H1 (cell line): Measurements from ENCODE around the gene COPS9. TPM values are rescaled to one million over a fixed set of nuclear protein-coding genes. Genes with fewer than 3 reads are reported as not detected.

Experiments
- CTCF ChIA-PET: fragments of 300-600 bp; sonication (Branson Sonifier 250); formaldehyde crosslinking; loops from one replicate; lab custom pipeline; 2021; ENCODE audit not compliant: partially characterized antibody; lab: Charles Lee
- POLR2A ChIA-PET: fragments of 300-600 bp; sonication (Branson Sonifier 250); formaldehyde crosslinking; loops from one replicate; lab custom pipeline; 2021; ENCODE audit warnings: inconsistent platforms; ENCODE audit not compliant: partially characterized antibody; lab: Charles Lee
- DNase-seq, 2 experiments: peaks; one replicate each; pipeline versions ENCODE4 v3.0.0 to v3.0.0-alpha.2; 2010 to 2022; ENCODE audit warnings: low spot score in 2 of 2, low read depth in 1 of 2, mixed read lengths in 1 of 2
- FAIRE-seq: peaks from 2 replicates; lab custom pipeline; 2011; peaks lifted over from hg19 to GRCh38; lab: Jason Lieb, UNC
- H2AFZ ChIP-seq: 2 replicates; pipeline ENCODE4 v1.8.1; 2012; ENCODE audit warnings: low read length, inconsistent platforms
- H2AK5ac ChIP-seq: 2 replicates; pipeline ENCODE4 v1.6.1; 2013; ENCODE audit warnings: low read depth, low read length
- H2BK120ac ChIP-seq: replicated peaks from 2 replicates; pipeline ENCODE3; 2013; ENCODE audit warnings: low read depth, low read length, inconsistent platforms
- H2BK12ac ChIP-seq: 2 replicates; pipeline ENCODE4 v1.6.1; 2013; ENCODE audit warnings: low read depth, low read length
- H2BK15ac ChIP-seq: 2 replicates; pipeline ENCODE4 v1.6.1; 2013; ENCODE audit warnings: low read length
- H2BK20ac ChIP-seq: 2 replicates; pipeline ENCODE4 v1.6.1; 2013; ENCODE audit warnings: low read length
- H2BK5ac ChIP-seq: 2 replicates; pipeline ENCODE4 v1.6.1; 2013; ENCODE audit warnings: low read depth, low read length
- H3K14ac ChIP-seq: 2 replicates; pipeline ENCODE4 v1.6.1; 2013; ENCODE audit warnings: inconsistent platforms; ENCODE audit not compliant: insufficient read length
- H3K18ac ChIP-seq: 2 replicates; pipeline ENCODE4 v1.6.1; 2013; ENCODE audit warnings: low read length; ENCODE audit errors: extremely low read depth
- H3K23ac ChIP-seq: 2 replicates; pipeline ENCODE4 v1.6.1; 2013; ENCODE audit warnings: inconsistent platforms; ENCODE audit not compliant: insufficient read length
- H3K23me2 ChIP-seq: 2 replicates; pipeline ENCODE4 v1.6.1; 2013; ENCODE audit warnings: low read depth, low read length
- H3K27ac ChIP-seq: 2 replicates; pipeline ENCODE4 v1.6.1; 2011; ENCODE audit warnings: low read depth, low read length, inconsistent platforms
- H3K27me3 ChIP-seq, 4 experiments: replicated peaks in 1 of 4; 1 replicate in 1 of 4; 2 replicates in 3 of 4; pipeline versions ENCODE4 v1.6.1 to v1.8.1; 2011 to 2013; ENCODE audit warnings: low read length in 3 of 4, mild to moderate bottlenecking in 3 of 4, inconsistent platforms in 2 of 4, mixed read lengths in 2 of 4, moderate library complexity in 1 of 4; ENCODE audit not compliant: control insufficient read depth in 3 of 4, insufficient read depth in 3 of 4; ENCODE audit errors: extremely low read depth in 1 of 4
- H3K36me3 ChIP-seq, 4 experiments: 2 replicates each; pipeline versions ENCODE4 v1.6.1 to v1.8.1; 2011 to 2013; ENCODE audit warnings: mild to moderate bottlenecking in 4 of 4, low read length in 3 of 4, moderate library complexity in 2 of 4, control low read depth in 1 of 4, inconsistent platforms in 1 of 4; ENCODE audit not compliant: insufficient read depth in 4 of 4, control insufficient read depth in 2 of 4
- H3K4ac ChIP-seq: replicated peaks from 2 replicates; pipeline ENCODE3; 2013; ENCODE audit warnings: low read length, low read depth, mixed read lengths, inconsistent platforms; ENCODE audit not compliant: insufficient read length
- H3K4me1 ChIP-seq, 4 experiments: replicated peaks in 1 of 4; 1 replicate in 1 of 4; 2 replicates in 3 of 4; pipeline versions ENCODE4 v1.6.1 to v1.8.1; 2011 to 2013; ENCODE audit warnings: low read length in 3 of 4, inconsistent platforms in 2 of 4, mixed read lengths in 1 of 4; ENCODE audit not compliant: insufficient read depth in 4 of 4, control insufficient read depth in 3 of 4
- H3K4me2 ChIP-seq, 2 experiments: 2 replicates each; pipeline versions ENCODE4 v1.6.1 to v1.8.1; 2011 to 2013; ENCODE audit warnings: low read depth in 2 of 2, low read length in 2 of 2, control low read depth in 1 of 2, inconsistent platforms in 1 of 2, mild to moderate bottlenecking in 1 of 2; ENCODE audit not compliant: insufficient read depth in 1 of 2
- H3K4me3 ChIP-seq, 4 experiments: fragments of 200-600, 300-600 bp in 1 of 4; sonication (generic), shearing (Covaris generic), sonication (Bioruptor Twin) in 1 of 4; 2 replicates each; pipeline versions ENCODE4 v1.5.1 to v1.8.1; 2011 to 2016; ENCODE audit warnings: low read length in 4 of 4, low read depth in 3 of 4, control low read depth in 2 of 4, inconsistent platforms in 2 of 4, mild to moderate bottlenecking in 2 of 4, mixed read lengths in 1 of 4, moderate library complexity in 1 of 4; ENCODE audit not compliant: insufficient read depth in 2 of 4; ENCODE audit errors: extremely low read depth in 1 of 4
- H3K56ac ChIP-seq: replicated peaks from 2 replicates; pipeline ENCODE3; 2013; ENCODE audit warnings: low read depth, mild to moderate bottlenecking, mixed read lengths, low read length, inconsistent platforms; ENCODE audit not compliant: insufficient read length
- H3K79me1 ChIP-seq: 2 replicates; pipeline ENCODE4 v1.6.1; 2013; ENCODE audit warnings: low read depth, low read length, control low read depth
- H3K79me2 ChIP-seq, 2 experiments: 2 replicates each; pipeline versions ENCODE4 v1.6.1 to v1.8.1; 2012 to 2013; ENCODE audit warnings: low read length in 2 of 2, mild to moderate bottlenecking in 2 of 2, inconsistent platforms in 1 of 2; ENCODE audit not compliant: insufficient read depth in 2 of 2, control insufficient read depth in 1 of 2
- H3K9ac ChIP-seq, 4 experiments: replicated peaks in 1 of 4; 1 replicate in 1 of 4; 2 replicates in 3 of 4; pipeline versions ENCODE4 v1.6.1 to v1.8.1; 2011 to 2013; ENCODE audit warnings: low read depth in 3 of 4, low read length in 3 of 4, control low read depth in 2 of 4, mild to moderate bottlenecking in 2 of 4, moderate library complexity in 2 of 4, inconsistent platforms in 1 of 4; ENCODE audit errors: extremely low read depth in 1 of 4
- H3K9me3 ChIP-seq, 2 experiments: 2 replicates each; pipeline versions ENCODE4 v1.6.1 to v1.8.1; 2012 to 2013; ENCODE audit warnings: mild to moderate bottlenecking in 2 of 2, moderate library complexity in 2 of 2, control low read depth in 1 of 2, inconsistent platforms in 1 of 2, low read depth in 1 of 2, low read length in 1 of 2, mixed read lengths in 1 of 2; ENCODE audit not compliant: insufficient read depth in 2 of 2
- H4K20me1 ChIP-seq, 2 experiments: replicated peaks in 1 of 2; 2 replicates each; pipeline versions ENCODE3 to v1.8.1; 2011 to 2013; ENCODE audit warnings: inconsistent platforms in 2 of 2, low read length in 2 of 2, mild to moderate bottlenecking in 1 of 2; ENCODE audit not compliant: insufficient read depth in 2 of 2, control insufficient read depth in 1 of 2
- H4K5ac ChIP-seq: 2 replicates; pipeline ENCODE4 v1.6.1; 2013; ENCODE audit warnings: low read length, low read depth, mixed read lengths, inconsistent platforms; ENCODE audit not compliant: insufficient read length
- H4K8ac ChIP-seq: 2 replicates; pipeline ENCODE4 v1.8.0; 2013; ENCODE audit warnings: mild to moderate bottlenecking, moderate library complexity, low read length, inconsistent platforms; ENCODE audit not compliant: insufficient read depth; ENCODE audit errors: extremely low read depth
- H4K91ac ChIP-seq: replicated peaks from 2 replicates; pipeline ENCODE3; 2013; ENCODE audit warnings: low read length, mixed read lengths, inconsistent platforms; ENCODE audit not compliant: insufficient read length
- BACH1 ChIP-seq: IDR thresholded peaks from 2 replicates; pipeline ENCODE4 v1.6.1; 2012; ENCODE audit warnings: low read length, improper control_type of control experiment
- BCL11A ChIP-seq, 2 experiments: IDR thresholded peaks; one replicate each; pipeline ENCODE4 v1.6.1; 2011; ENCODE audit warnings: low read depth in 2 of 2, low read length in 2 of 2, mild to moderate bottlenecking in 2 of 2
- EGR1 ChIP-seq: IDR thresholded peaks from 2 replicates; pipeline ENCODE4 v1.6.1; 2011; ENCODE audit warnings: low read depth, low read length, borderline replicate concordance
- HDAC2 ChIP-seq, 2 experiments: fragments of 300-600 bp in 1 of 2; sonication (generic) in 1 of 2; IDR thresholded peaks; 2 replicates each; pipeline ENCODE4 v1.6.1; 2011 to 2012; ENCODE audit warnings: low read depth in 2 of 2, low read length in 2 of 2, mild to moderate bottlenecking in 2 of 2, moderate library complexity in 2 of 2, borderline replicate concordance in 1 of 2, inconsistent platforms in 1 of 2
- MAFK ChIP-seq: IDR thresholded peaks from 2 replicates; pipeline ENCODE4 v1.6.1; 2012; ENCODE audit warnings: low read depth, mild to moderate bottlenecking, improper control_type of control experiment, low read length
- PHF8 ChIP-seq: fragments of 200-600 bp; sonication (generic); conservative IDR thresholded peaks from 2 replicates; pipeline ENCODE4 v1.7.1; 2012; ENCODE audit warnings: low read depth, mild to moderate bottlenecking, inconsistent platforms, low read length, moderate library complexity
- RXRA ChIP-seq: IDR thresholded peaks from 2 replicates; pipeline ENCODE4 v1.6.1; 2011; ENCODE audit warnings: low read depth, mild to moderate bottlenecking, low read length, moderate library complexity; ENCODE audit not compliant: insufficient read depth
- SUZ12 ChIP-seq: fragments of 200-600 bp; sonication (generic); IDR thresholded peaks from 2 replicates; pipeline ENCODE4 v1.6.1; 2012; ENCODE audit warnings: mild to moderate bottlenecking, inconsistent platforms, low read length, moderate library complexity, mixed read lengths
- USF2 ChIP-seq: IDR thresholded peaks from 2 replicates; pipeline ENCODE4 v1.6.1; 2011; ENCODE audit warnings: low read length, improper control_type of control experiment
- WGBS, 2 experiments: shearing (Covaris generic) in 1 of 2; methylation state at CpG; one replicate each; pipeline versions ENCODE4 v1.1.6 to v1.1.7; 2013 to 2015; ENCODE audit warnings: low lambda C conversion rate in 2 of 2, mixed read lengths in 2 of 2, inconsistent platforms in 1 of 2, low coverage in 1 of 2, missing lambda C conversion rate in 1 of 2; ENCODE audit not compliant: insufficient replicate concordance in 2 of 2, insufficient coverage in 1 of 2, insufficient read length in 1 of 2; ENCODE audit errors: extremely low coverage in 1 of 2, missing lambda C conversion rate in 1 of 2; 5-methylcytosine and 5-hydroxymethylcytosine counted together
- polyA plus RNA-seq, 7 experiments: library from polyadenylated mRNA; depleted of rRNA in 3 of 7; stranded (reverse) in 5 of 7; unstranded in 2 of 7; fragments of >200 nt in 5 of 7; fragments of 200-250 nt in 2 of 7; gene quantifications; 1 replicate in 5 of 7; 2 replicates in 1 of 7; 4 replicates in 1 of 7; pipeline versions ENCODE4 v1.2.1 to v1.2.3, GENCODE V29; 2011 to 2013; ENCODE audit warnings: missing spikeins in 2 of 7, mixed read lengths in 2 of 7
- total RNA-seq: library from RNA; stranded (reverse); fragmentation: NEBNext Ultra II Directional; extraction: Animal tissue kit (Norgen Biotek cat#: 25700); gene quantifications from 2 replicates; pipeline ENCODE4 v1.2.1, GENCODE V29; 2021
- TF ChIP-seq, protein P1 (sequence below): IDR thresholded peaks from 2 replicates; pipeline ENCODE4 v1.6.1; 2012; ENCODE audit warnings: inconsistent platforms

Gene COPS9
- total and polyA plus RNA-seq, 2 of the 8 experiments (the other 6 are each of a cell fraction or from before 2014, with no cell fraction given), result 154 to 234 TPM

DNA sequence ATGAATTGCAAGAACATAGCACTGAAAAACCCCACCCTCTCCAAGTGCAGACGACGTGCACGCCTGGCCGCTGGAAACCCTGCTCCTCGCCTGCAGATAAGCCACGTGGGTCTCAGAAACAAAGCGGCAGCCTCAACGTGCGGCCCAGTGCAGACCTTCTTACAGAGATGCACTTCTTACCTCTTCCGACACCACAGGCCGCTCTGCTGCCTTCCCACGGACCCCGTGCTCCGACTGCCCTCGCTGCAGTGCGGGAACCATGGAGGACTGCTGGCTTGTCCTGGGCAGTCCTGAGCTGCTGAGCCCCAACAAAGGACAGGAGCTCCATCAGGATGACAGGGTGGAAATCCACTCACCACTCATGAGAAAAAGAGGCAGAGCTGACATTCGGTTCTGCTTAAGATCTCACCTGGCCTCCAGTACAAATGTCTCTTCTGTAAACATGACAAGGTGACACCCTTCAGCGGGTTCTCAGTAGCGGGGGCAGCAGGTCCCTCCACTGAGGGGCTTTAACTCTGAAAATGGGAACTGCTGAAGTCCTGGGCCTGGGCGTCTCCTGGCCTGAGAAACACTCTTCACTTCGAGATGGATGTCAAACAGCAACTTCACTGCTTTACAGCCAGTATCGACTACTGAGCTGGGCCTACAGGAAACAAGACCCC, 6.2 kb downstream of the COPS9 start:
- CTCF ChIA-PET, result interaction anchor here (0.9 to 1.9 kb wide), 3 partner anchors 14 to 69 kb away, joined by 3 to 5 read pairs (median 4); no protein-coding TSS in a partner anchor
- WGBS, 2 experiments, result 96% methylated on average over 21 of the region's 22 CpGs; no CpG with 5 or more reads in 1 of the 2 experiments
- DNase-seq, result no peak
- TF ChIP-seq RXRA (no peak), MAFK (no peak), BACH1 (no peak), SUZ12 (no peak), EGR1 (no peak), USF2 (no peak), HDAC2 (IDR thresholded peaks at IDR 0.05; ENCODE audit: borderline replicate concordance in 1 of 2, low read depth in 2 of 2, low read length in 2 of 2) (no peak), PHF8 (no peak), BCL11A (IDR thresholded peaks at IDR 0.05; ENCODE audit: low read depth in 2 of 2, low read length in 2 of 2) (no peak)
- TF ChIP-seq, protein P1, sequence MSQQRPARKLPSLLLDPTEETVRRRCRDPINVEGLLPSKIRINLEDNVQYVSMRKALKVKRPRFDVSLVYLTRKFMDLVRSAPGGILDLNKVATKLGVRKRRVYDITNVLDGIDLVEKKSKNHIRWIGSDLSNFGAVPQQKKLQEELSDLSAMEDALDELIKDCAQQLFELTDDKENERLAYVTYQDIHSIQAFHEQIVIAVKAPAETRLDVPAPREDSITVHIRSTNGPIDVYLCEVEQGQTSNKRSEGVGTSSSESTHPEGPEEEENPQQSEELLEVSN, result no peak

More for the DNA sequence above, 6.2 kb downstream of the COPS9 start:
- Histone ChIP-seq H2BK12ac (no peak overlapping the region), H3K9me3 (no peaks in the 10 kb centered on the region), H3K14ac (no peak overlapping the region), H4K8ac (no peak overlapping the region), H3K27ac (no peak overlapping the region), H3K79me2 (peaks cover 5 to 12% of the 10 kb centered on the region in 2 experiments; a peak in 3 of 4 replicates), H3K56ac (no peak overlapping the region), H3K27me3 (no peaks in the 10 kb centered on the region), H3K18ac (no peak overlapping the region), H4K91ac (no peak overlapping the region), H3K79me1 (peaks cover 4% of the 10 kb centered on the region), H3K36me3 (peaks cover 22 to 65% (median 58%) of the 10 kb centered on the region in 4 experiments), H3K4me3 (no peak overlapping the region), H3K23me2 (peaks cover under 1% of the 10 kb centered on the region; the same call in 1 of the 2 replicates), H3K23ac (no peak overlapping the region), H2BK120ac (no peak overlapping the region), H4K5ac (no peak overlapping the region), H3K4me2 (no peak overlapping the region), H2AFZ (no peak overlapping the region), H3K9ac (no peak overlapping the region), H2BK5ac (no peak overlapping the region), H2AK5ac (no peak overlapping the region), H3K4me1 (peaks cover 0 to 3% (median 2%) of the 10 kb centered on the region in 4 experiments; a peak in 5 of 7 replicates), H2BK20ac (no peak overlapping the region), H3K4ac (no peak overlapping the region), H4K20me1 (peaks cover 15 to 16% of the 10 kb centered on the region in 2 experiments), H2BK15ac (no peak overlapping the region)
- FAIRE-seq, result no peak
- POLR2A ChIA-PET, result interaction anchor here (0.6 kb wide), 1 partner anchor 14 kb away, joined by 3 read pairs; no protein-coding TSS in a partner anchor
